CD4-positive, alpha-beta T cell treated with Interferon alpha-2 for 1 hour (primary cell): ENCODE measurements around the gene WNK1.
"Not testable (repeated sequence)": the region's sequence is repeated elsewhere in the genome, so short reads cannot be mapped to it uniquely, and the experiment has no call there.

ENCODE experiments used
- DNase-seq, 2 donors: peaks; one replicate each; pipeline ENCODE4 v3.0.0-alpha.2; 2020 to 2022

Gene WNK1

GRCh38 chr12:779745-780734 lies 27.7 kb downstream of the WNK1 start:
- no peak for DNase-seq

- DNase-seq = no peak
Observed at GRCh38 chr12:780750-781379, 28.5 kb downstream of the WNK1 start.

- no peak for DNase-seq
Observed at GRCh38 chr12:785706-786105, 33.3 kb downstream of the WNK1 start.

GRCh38 chr12:788288-788687 lies 35.9 kb downstream of the WNK1 start:
- DNase-seq = no peak

GRCh38 chr12:788762-789161 lies 36.4 kb downstream of the WNK1 start:
- DNase-seq = not testable (repeated sequence)

GRCh38 chr12:789852-790563 lies 37.6 kb downstream of the WNK1 start:
- DNase-seq = no peak

GRCh38 chr12:790608-791007 lies 38.2 kb downstream of the WNK1 start:
- no peak for DNase-seq

GRCh38 chr12:793037-793436 lies 40.7 kb downstream of the WNK1 start:
- no peak for DNase-seq

GRCh38 chr12:793711-794110 lies 41.3 kb downstream of the WNK1 start:
- DNase-seq = no peak

GRCh38 chr12:795305-795704 lies 42.9 kb downstream of the WNK1 start:
- peak in 1 of 2 donors; percentile 40 for DNase-seq

GRCh38 chr12:800401-800800 lies 48.0 kb downstream of the WNK1 start:
- no peak for DNase-seq

- no peak for DNase-seq
Observed at GRCh38 chr12:802242-803120, 50.1 kb downstream of the WNK1 start.

- DNase-seq = no peak
Observed at GRCh38 chr12:805022-805632, 52.7 kb downstream of the WNK1 start.

- DNase-seq = no peak
Observed at GRCh38 chr12:806200-806791, 53.9 kb downstream of the WNK1 start.

- peak in 1 of 2 donors; percentile 57 for DNase-seq
Observed at GRCh38 chr12:807041-807735, 54.8 kb downstream of the WNK1 start.

GRCh38 chr12:810116-810515 lies 57.7 kb downstream of the WNK1 start:
- no peak for DNase-seq

- no peak for DNase-seq
Observed at GRCh38 chr12:810671-811415, 58.5 kb downstream of the WNK1 start.

GRCh38 chr12:812950-813349 lies 60.6 kb downstream of the WNK1 start:
- DNase-seq = no peak

GRCh38 chr12:817456-817855 lies 65.1 kb downstream of the WNK1 start:
- not testable (repeated sequence) for DNase-seq

- DNase-seq = no peak
Observed at GRCh38 chr12:817941-818600, 65.7 kb downstream of the WNK1 start.
